GM20431 (cell line): ENCODE data around the gene CELF5.

Source experiments
- in situ Hi-C: fragments of 300-500 bp; cut with MseI, MboI; formaldehyde crosslinking; loops from one replicate; pipeline ENCODE4 v1.15.0; 2020; ENCODE audit warnings: low sequenced_read_pairs; ENCODE audit not compliant: unreplicated experiment

The CELF5 gene

GRCh38 chr19:3313199-3313575, 88.7 kb downstream of the CELF5 start:
- in situ Hi-C loops = no loop called here

- in situ Hi-C loops = no loop called here
Measured at GRCh38 chr19:3314962-3315675, 90.7 kb downstream of the CELF5 start.

DNA sequence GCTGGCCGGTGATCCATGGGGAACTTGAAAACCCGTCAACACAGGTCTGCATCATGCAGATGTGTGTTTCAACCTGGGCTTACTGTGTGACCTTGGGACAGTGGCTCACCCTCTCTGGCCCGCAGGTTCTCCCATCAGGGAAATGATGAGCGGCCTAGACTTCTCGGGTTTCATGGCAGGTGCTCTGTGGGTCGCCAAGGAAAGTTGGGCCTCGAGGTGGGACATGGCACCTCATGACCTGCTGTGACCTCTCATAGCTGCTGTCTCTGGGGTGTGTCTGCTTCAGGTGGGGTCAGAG, 91.2 kb downstream of the CELF5 start:
- in situ Hi-C loops = no loop called here

DNA sequence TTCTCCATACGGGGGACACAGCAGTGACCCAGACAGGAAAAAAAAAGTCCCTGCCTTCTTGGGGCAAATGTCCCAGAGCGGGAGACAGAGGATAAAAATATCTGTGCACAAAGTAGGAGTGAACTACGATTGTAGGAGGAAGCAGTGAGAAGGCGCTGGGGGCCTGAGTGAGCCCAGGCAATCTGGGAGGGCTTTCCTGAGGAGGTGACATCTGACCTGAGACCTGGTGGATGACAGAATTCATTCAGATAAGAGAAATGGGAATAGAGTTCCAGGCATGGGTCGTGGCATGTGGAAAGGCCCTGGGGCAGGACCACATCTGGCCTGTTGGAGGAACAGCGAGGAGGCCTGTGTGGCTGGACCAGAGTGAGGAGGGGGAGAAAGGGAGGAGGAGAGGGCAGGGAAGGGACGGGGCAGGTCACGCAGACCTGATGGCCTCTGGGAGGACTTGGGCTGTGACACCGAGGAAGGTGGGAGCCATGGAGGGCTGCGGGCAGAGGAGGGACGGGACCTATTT, 91.7 kb downstream of the CELF5 start:
- in situ Hi-C loops = no loop called here

GRCh38 chr19:3316659-3317207, 92.3 kb downstream of the CELF5 start:
- in situ Hi-C loops = no loop called here

GRCh38 chr19:3319643-3320353, 95.3 kb downstream of the CELF5 start:
- in situ Hi-C loops = no loop called here

- in situ Hi-C loops = no loop called here
Measured at GRCh38 chr19:3320354-3320670, 95.9 kb downstream of the CELF5 start.

- in situ Hi-C loops = no loop called here
Measured at GRCh38 chr19:3320853-3321252, 96.4 kb downstream of the CELF5 start.

DNA sequence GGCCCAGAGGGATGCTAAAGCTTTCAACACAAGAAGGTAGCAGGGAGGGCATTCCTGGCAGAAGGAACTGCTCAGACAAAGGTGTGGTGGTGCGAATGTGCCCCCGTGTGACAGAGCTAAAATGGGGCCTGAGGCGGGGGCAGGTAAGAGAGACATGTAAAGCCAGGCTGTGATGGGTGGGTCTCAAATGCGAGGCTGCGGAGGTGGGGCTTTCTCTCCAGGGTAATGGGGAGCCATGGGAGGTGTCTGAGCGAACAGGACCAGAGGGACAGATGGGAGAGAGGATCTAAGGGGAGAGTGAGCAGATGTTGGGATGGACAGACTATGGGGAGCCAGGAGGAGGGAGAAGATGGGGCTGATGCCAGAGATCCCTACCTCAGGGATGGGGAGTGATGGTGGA, 97.2 kb downstream of the CELF5 start:
- in situ Hi-C loops = no loop called here

GRCh38 chr19:3322199-3322978, 97.9 kb downstream of the CELF5 start:
- in situ Hi-C loops = no loop called here

DNA sequence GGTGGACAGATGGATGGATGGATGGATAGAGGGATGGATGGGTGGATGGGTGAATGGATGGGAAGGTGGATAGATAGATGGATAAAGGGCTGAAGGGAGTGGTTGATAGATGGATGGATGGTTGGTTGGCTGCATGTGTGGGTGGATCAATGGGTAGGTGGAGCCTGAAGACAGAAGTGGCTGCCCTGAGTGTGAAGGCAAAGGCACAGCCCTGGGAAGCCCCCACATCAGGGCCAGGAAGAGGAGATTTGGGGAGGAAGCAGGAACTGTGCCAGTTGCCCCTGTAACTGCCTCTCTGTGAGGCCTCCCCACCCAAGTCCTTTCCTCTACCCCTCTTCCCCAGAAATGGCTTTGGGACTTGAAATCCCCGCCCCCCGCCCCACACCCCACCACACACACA, 98.6 kb downstream of the CELF5 start:
- in situ Hi-C loops = no loop called here

- in situ Hi-C loops = no loop called here
Measured at GRCh38 chr19:3323658-3324057, 99.2 kb downstream of the CELF5 start.

DNA sequence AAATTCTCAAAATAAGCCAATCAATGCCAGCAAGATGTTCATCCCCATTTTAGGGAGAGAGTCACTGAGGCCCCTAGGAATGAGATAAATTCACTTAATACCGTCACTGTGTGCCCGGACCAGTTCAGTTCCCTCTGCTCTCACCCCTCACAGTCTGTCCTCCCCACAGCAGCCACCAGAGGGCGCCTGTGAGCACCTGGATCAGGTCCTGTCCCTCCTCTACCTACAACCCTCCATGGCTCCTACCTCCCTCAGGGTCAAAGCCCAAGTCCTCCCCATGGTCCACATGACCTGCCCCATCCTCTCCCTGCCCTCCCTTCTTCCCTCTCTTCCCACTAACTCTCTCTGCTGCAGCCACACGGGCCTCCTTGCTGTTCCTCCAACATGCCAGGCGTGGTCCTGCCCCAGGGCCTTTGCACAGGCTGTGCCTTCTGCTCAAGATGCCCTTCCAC, 100.0 kb downstream of the CELF5 start:
- in situ Hi-C loops = no loop called here

- in situ Hi-C loops = loop anchor here (5.0 kb wide), 1 partner anchor 157 kb away; the partner anchor contains the start of genes SMIM24 and SMIM44
Measured at GRCh38 chr19:3325451-3325850, 101.0 kb downstream of the CELF5 start.

DNA sequence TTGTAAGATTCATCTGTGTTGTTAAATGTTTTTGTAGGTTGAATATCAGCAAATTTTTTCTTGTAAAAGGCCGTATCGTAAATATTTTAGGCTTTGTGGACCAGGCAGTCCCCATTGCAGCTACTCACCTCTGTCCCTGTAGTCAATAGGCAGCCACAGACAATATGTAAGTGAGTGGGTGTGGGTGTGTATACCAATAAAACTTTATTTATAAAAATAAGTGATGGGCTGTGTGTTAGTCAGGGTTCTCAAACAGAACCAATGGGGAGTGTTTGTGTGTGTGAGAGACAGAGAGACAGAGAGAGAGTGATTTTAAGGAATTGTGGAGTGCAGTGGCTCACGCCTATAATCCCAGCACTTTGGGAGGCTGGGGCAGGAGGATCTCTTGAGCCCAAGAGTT, 104.3 kb downstream of the CELF5 start:
- in situ Hi-C loops = loop anchor here (5.0 kb wide), 1 partner anchor 154 kb away; the partner anchor contains the start of genes SMIM24 and SMIM44

- in situ Hi-C loops = loop anchor here (10.0 kb wide), 1 partner anchor 95 kb away; no protein-coding TSS in a partner anchor
Measured at GRCh38 chr19:3330047-3330446, 105.6 kb downstream of the CELF5 start.

- in situ Hi-C loops = loop anchor here (10.0 kb wide), 1 partner anchor 93 kb away; no protein-coding TSS in a partner anchor
Measured at GRCh38 chr19:3332232-3332631, 107.8 kb downstream of the CELF5 start.

DNA sequence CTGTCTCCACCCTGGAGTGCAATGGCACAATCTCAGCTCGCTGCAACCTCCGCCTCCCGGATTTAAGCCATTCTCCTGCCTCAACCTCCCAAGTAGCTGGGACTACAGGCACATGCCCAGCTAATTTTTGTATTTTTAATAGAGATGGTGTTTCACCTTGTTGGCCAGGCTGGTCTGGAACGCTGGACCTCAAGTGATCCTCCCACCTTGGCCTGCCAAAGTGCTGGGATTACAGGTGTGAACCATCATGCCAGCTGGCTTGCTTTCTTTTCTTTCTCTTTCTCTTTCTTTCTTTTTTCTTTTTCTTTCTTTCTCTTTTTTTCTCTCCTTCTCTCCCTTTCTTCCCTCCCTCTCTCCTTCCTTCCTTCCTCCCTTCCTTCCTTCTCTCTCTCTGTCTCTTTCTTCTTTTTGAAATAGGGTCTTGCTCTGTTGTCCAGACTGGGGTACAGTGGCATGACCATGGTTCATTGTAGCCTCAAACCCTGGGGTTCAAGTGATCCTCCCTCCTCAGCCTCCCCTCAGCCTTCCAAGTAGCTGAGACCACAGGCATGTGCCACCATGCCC, 108.6 kb downstream of the CELF5 start:
- in situ Hi-C loops = loop anchor here (10.0 kb wide), 1 partner anchor 92 kb away; no protein-coding TSS in a partner anchor

DNA sequence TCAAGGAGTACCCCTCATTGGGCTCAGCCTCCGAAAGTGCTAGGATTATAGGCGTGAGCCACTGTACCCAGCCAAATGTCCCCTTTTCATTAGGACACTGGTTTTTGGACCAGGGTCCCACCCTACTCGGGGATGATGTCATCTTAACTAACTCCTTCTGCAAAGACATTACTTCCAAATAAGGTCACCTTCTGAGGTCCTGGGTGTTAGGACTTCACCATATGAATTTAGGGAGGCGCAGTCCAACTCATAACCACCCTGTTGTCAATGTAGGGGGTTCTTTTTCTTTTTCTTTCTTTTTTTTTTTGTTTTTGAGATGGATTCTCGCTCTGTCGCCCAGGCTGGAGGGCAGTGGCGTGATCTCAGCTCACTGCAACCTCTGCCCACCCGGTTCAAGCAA, 109.2 kb downstream of the CELF5 start:
- in situ Hi-C loops = loop anchor here (10.0 kb wide), 1 partner anchor 91 kb away; no protein-coding TSS in a partner anchor
